Placental epithelial cell (primary cell): ENCODE data around the gene AMACR. TPM values are rescaled to one million over a fixed set of nuclear protein-coding genes. Genes with fewer than 3 reads are reported as not detected.

Source experiments
- small RNA-seq: library from RNA; depleted of rRNA; stranded (forward); fragments of <200 nt; gene quantifications from one replicate; pipeline ENCODE3, GENCODE V24; 2012
- total RNA-seq: library from RNA; depleted of rRNA; stranded (reverse); fragments of >200 nt; gene quantifications from 2 replicates; pipeline ENCODE4 v1.2.3, GENCODE V29; 2012

Gene AMACR
- total RNA-seq, result 12.6 and 21.1 TPM in 2 replicates

GRCh38 chr5:34007621-34008600 lies at the start of gene AMACR:
TSS of gene AMACR (minus strand) at chr5:34008050. CDS start at chr5:34008019, 31 bp downstream.

GRCh38 chr5:34043099-34043876 lies 35.4 kb upstream of the AMACR start, which contains the start of gene C1QTNF3:
TSS of gene C1QTNF3 (minus strand) at chr5:34043213. CDS start at chr5:34043125, 88 bp downstream.

DNA sequence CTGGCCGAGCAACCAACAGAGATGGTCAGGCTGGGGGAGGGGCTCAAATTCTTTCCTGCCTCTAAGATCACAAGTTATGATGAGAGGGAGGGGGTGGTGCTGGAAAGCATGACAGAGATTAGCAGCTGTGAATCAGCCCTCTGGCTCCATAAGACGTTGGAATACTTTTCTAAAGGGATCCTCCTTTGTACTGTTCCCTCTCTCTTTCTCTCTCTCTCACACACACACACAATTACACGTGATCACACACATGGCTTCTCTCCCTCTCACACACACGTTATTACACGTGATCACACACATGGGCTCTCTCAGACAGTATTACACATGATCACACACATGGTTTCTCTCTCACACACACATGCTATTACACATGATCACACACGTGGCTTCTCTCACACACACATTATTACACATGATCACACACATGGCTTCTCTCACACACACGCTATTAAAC lies 23.2 kb downstream of the AMACR start, which contains the start of gene SLC45A2:
TSS of gene SLC45A2 (minus strand) at position 23 of the 454 bp plus-strand sequence. CDS start 110 bp downstream, outside the sequence.

DNA sequence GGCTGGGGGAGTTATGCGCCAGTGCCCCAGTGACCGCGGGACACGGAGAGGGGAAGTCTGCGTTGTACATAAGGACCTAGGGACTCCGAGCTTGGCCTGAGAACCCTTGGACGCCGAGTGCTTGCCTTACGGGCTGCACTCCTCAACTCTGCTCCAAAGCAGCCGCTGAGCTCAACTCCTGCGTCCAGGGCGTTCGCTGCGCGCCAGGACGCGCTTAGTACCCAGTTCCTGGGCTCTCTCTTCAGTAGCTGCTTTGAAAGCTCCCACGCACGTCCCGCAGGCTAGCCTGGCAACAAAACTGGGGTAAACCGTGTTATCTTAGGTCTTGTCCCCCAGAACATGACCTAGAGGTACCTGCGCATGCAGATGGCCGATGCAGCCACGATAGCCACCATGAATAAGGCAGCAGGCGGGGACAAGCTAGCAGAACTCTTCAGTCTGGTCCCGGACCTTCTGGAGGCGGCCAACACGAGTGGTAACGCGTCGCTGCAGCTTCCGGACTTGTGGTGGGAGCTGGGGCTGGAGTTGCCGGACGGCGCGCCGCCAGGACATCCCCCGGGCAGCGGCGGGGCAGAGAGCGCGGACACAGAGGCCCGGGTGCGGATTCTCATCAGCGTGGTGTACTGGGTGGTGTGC lies 71.4 kb downstream of the AMACR start, which contains the start of gene RXFP3:
TSS of gene RXFP3 (plus strand) at position 6 of the 636 bp plus-strand sequence. CDS start at position 361, 355 bp downstream.

Small RNA genes within 50 kb of the gene (small RNA-seq; reads per million reads assigned to genes)
- not detected for gene AC139783.1

Other genes starting within 250 kb of the AMACR start
- gene ADAMTS12, start 116.1 kb downstream of the AMACR start, total RNA-seq, result 3.9 and 8.2 TPM in 2 replicates
- gene RXFP3, start 71.7 kb downstream of the AMACR start, total RNA-seq, result not detected in 2 replicates
- 0.11 and 0.79 TPM in 2 replicates for gene SLC45A2, start 23.4 kb downstream of the AMACR start, total RNA-seq
- gene C1QTNF3, start 35.2 kb upstream of the AMACR start, total RNA-seq, result 4.3 and 6.7 TPM in 2 replicates